Fibroblast of the aortic adventitia (primary cell): ENCODE data around the gene FBXL7. TPM values are rescaled to one million over a fixed set of nuclear protein-coding genes. Genes with fewer than 3 reads are reported as not detected.

Source experiments
- DNase-seq: peaks from one replicate; pipeline ENCODE4 v3.0.0-alpha.2; 2010; ENCODE audit warnings: low read depth
- H3K4me3 ChIP-seq: 2 replicates; pipeline ENCODE4 v1.5.1; 2011; ENCODE audit warnings: low read depth, mild to moderate bottlenecking, control low read depth, low read length, moderate library complexity
- total RNA-seq: library from RNA; depleted of rRNA; stranded (reverse); fragments of >200 nt; gene quantifications from 2 replicates; pipeline ENCODE4 v1.2.3, GENCODE V29; 2012; ENCODE audit warnings: low replicate concordance
- TF ChIP-seq, protein P1 (sequence below): IDR thresholded peaks from 2 replicates; pipeline ENCODE4 v1.5.1; 2011; ENCODE audit warnings: mild to moderate bottlenecking, low read length, control low read depth, inconsistent platforms; ENCODE audit not compliant: insufficient read depth

Gene FBXL7
- total RNA-seq, 1 donor = 12.4 TPM

DNA sequence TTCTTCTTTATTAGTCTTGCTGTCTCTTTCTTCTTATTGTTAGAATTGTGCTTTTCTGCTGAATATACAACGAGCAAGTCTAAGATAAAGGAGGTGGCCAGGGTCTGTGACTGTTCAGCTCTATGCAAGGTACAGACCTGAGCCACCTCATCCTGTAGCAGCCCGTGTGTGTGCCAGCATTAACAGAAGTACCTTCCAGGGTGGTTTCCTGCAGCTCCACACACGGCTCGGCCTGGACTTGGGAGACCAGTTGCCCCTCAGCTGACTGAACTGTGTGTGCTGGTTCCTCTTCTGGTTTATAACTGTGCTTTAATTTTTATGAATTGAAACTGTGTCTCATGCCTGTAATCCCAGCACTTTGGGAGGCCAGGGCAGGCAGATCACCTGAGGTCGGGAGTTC, 70.5 kb downstream of the FBXL7 start:
- H3K4me3 ChIP-seq = no peak overlapping the region
- TF ChIP-seq, protein P1, sequence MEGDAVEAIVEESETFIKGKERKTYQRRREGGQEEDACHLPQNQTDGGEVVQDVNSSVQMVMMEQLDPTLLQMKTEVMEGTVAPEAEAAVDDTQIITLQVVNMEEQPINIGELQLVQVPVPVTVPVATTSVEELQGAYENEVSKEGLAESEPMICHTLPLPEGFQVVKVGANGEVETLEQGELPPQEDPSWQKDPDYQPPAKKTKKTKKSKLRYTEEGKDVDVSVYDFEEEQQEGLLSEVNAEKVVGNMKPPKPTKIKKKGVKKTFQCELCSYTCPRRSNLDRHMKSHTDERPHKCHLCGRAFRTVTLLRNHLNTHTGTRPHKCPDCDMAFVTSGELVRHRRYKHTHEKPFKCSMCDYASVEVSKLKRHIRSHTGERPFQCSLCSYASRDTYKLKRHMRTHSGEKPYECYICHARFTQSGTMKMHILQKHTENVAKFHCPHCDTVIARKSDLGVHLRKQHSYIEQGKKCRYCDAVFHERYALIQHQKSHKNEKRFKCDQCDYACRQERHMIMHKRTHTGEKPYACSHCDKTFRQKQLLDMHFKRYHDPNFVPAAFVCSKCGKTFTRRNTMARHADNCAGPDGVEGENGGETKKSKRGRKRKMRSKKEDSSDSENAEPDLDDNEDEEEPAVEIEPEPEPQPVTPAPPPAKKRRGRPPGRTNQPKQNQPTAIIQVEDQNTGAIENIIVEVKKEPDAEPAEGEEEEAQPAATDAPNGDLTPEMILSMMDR = no peak
- DNase-seq = no peak

DNA sequence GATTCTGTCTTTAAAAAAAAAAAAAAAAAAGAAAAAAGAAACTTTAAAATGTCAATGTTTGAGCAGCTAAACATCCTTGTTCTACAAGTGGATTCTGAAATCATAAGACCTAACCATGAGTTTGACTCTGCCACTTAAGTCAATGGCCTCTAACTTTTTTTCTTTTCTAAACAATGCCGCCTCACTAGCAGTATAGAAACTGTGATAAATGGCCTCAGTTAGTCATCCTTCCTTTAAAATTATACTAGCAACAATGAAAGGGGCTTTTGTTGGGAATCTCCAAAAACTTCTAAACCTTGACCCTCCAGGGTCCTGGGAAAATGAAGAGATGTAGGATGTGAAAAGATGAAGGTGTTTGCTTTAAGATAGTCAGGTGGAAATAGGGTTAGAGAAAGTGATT, 71.1 kb downstream of the FBXL7 start:
- TF ChIP-seq, protein P1 = no peak
- no peak for DNase-seq
- H3K4me3 ChIP-seq = no peak overlapping the region

DNA sequence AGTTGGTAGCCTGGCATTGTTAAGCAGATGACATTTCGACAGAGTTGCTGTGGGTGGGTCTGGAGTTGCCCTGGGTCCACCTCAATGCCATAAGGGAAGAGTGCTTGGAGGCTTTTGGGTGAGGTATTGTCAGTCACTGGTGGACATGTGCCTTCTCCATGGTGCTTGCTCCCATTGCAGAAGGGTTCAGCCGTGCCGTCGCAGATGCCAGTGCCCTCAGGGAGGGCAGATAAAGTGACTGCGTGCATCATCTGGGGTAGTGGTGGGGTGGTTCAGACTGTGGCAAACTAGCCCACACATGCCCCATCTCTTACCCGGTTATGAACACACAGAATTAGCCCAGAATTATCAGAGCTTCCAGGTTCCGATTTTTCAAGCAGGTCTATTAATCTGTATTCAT, 71.6 kb downstream of the FBXL7 start:
- TF ChIP-seq, protein P1 = no peak
- H3K4me3 ChIP-seq = no peak overlapping the region
- DNase-seq = no peak

DNA sequence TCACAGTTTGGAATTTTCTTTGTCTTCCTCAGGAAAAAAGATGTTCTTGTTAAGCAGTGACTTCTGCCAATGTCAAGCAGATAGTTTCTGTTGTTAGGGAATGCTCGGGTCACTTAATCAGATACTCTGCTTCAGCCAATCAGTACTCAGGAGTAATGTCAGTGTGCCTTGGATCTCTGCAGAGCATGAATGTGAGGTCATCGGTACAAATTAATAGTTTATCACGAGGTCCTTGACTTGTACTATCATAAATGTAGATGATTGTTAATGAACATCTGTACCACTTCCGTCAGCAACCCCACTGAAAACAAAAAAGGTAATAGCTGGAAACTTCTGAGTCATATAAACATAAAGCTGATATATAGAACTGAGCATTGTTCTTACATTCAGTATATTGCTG, 73.6 kb downstream of the FBXL7 start:
- TF ChIP-seq, protein P1 = no peak
- peak; percentile 9 for DNase-seq

DNA sequence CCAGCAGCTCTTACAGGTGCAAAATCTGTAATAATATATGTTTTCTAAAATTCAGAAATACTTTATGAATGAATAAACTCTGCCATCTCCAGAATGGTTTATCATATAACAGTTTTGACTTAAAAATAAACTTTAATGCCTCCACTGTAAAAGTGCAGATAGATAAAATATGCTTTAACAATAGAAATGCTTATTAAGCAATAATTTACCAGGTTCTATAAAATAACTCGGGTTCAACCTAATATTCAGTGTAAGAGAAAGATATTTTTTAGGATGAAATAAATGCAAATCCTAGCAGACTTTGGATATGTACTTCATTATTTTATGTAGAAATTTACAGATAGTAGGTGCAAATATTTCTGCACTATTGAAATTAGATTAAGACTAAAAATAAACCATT, 74.1 kb downstream of the FBXL7 start:
- TF ChIP-seq, protein P1 = no peak
- no peak overlapping the region for H3K4me3 ChIP-seq
- no peak for DNase-seq

More for the DNA sequence above, 73.6 kb downstream of the FBXL7 start:
- no peak overlapping the region for H3K4me3 ChIP-seq

DNA sequence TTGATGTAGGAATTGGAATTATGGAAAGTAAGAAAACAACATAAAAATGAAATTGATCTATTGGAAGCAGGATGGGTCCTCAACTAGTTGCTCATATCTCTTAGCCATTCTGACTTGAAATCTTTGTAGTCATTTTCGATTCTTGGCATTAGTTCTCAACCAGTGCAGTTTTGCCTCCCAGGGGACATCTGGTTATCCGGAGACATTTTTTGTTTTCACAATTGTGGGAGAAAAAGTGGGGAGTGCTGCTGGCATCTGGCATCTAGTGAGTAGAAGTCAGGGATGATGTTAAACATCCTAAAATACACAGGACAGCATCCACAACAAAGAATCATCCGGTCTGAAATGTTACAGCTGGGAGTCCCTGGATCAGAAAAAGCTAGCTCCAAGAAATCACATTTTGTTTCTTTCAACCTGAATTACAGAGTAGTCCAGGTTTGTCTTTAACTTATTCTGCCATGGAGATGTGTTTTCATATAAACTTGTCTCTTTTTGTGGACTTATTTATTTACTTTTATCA, 74.9 kb downstream of the FBXL7 start:
- no peak overlapping the region for H3K4me3 ChIP-seq
- DNase-seq = peak; percentile 74
- TF ChIP-seq, protein P1 = no peak

DNA sequence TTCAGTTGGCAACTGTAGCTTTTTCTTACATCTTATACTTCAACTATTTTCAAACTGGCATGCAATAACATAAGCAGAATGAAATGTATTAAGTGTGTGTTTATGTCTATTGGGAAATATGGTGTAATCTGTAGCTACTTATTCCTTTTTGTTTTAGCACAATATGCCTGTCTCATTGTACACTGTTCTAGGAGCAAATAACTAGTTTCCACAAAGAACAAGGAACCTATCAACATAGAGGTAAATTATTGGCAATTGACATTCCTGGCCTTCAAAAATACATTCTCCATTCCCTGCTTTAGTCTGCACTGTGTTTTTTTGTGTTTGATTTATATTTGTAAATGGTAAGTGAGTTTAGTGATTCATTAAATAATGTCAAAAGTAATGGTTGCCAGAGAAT, 75.7 kb downstream of the FBXL7 start:
- peak; percentile 65 for DNase-seq
- H3K4me3 ChIP-seq = no peak overlapping the region
- TF ChIP-seq, protein P1 = no peak
